BLaER1 treated with 17β-estradiol and CSF1 and Interleukin-3, amounts not matched to agents 10 nM and 100 nM (cell line): ENCODE results near the gene TXNRD2.

Source experiments
- H3K27ac ChIP-seq, 11 experiments: shearing (Covaris generic); formaldehyde crosslinking; 2 replicates each; pipeline ENCODE4 v1.8.1; 2022
- H3K27me3 ChIP-seq, 11 experiments: shearing (Covaris generic); formaldehyde crosslinking; 2 replicates each; pipeline ENCODE4 v1.8.1; 2022
- H3K36me3 ChIP-seq, 11 experiments: shearing (Covaris generic); formaldehyde crosslinking; 2 replicates each; pipeline ENCODE4 v1.8.1; 2022
- H3K4me1 ChIP-seq, 10 experiments: shearing (Covaris generic); formaldehyde crosslinking; 2 replicates each; pipeline ENCODE4 v1.8.1; 2022
- H3K4me2 ChIP-seq, 11 experiments: shearing (Covaris generic); formaldehyde crosslinking; 2 replicates each; pipeline ENCODE4 v1.8.1; 2022
- H3K4me3 ChIP-seq, 10 experiments: shearing (Covaris generic); formaldehyde crosslinking; 2 replicates each; pipeline ENCODE4 v1.8.1; 2022
- H3K9ac ChIP-seq, 11 experiments: shearing (Covaris generic); formaldehyde crosslinking; 2 replicates each; pipeline ENCODE4 v1.8.1; 2022
- H3K9me3 ChIP-seq, 11 experiments: shearing (Covaris generic); formaldehyde crosslinking; replicated peaks in 1 of 11; 2 replicates each; pipeline ENCODE4 v1.8.1; 2022
- H4K20me1 ChIP-seq, 11 experiments: shearing (Covaris generic); formaldehyde crosslinking; 2 replicates each; pipeline ENCODE4 v1.8.1; 2022
- Cebpa-rat ChIP-seq, 11 experiments: shearing (Covaris generic); IDR thresholded peaks; 2 replicates each; pipeline ENCODE4 v1.8.1; 2022

Gene TXNRD2

GRCh38 chr22:19876314-19876940, 65.2 kb downstream of the TXNRD2 start:
- Histone ChIP-seq H3K4me1 (peaks cover 14 to 62% (median 53%) of the 10 kb centered on the region in 10 experiments; a peak in 19 of 20 replicates), H3K9me3 (no peaks in the 10 kb centered on the region), H4K20me1 (peaks cover 0 to 28% (median 0%) of the 10 kb centered on the region in 11 experiments; a peak in 4 of 22 replicates), H3K4me3 (no peak overlapping the region), H3K9ac (peak overlapping the region in 9 of 11 experiments; percentile 0 to 65 (median 48); a peak in 9 of 22 replicates), H3K36me3 (peaks cover 0 to 10% (median 0%) of the 10 kb centered on the region in 11 experiments; a peak in 3 of 22 replicates), H3K4me2 (peak overlapping the region in 8 of 11 experiments; percentile 63 to 80 (median 76); a peak in 15 of 22 replicates), H3K27ac (peak overlapping the region in 5 of 11 experiments; percentile 44 to 67 (median 61); a peak in 7 of 22 replicates), H3K27me3 (no peaks in the 10 kb centered on the region)
- no peak for TF ChIP-seq Cebpa-rat (IDR thresholded peaks at IDR 0.05)

GRCh38 chr22:19875531-19876313, 65.9 kb downstream of the TXNRD2 start:
- Histone ChIP-seq H3K9ac (peak overlapping the region in 8 of 11 experiments; percentile 0 to 65 (median 48); a peak in 13 of 22 replicates), H4K20me1 (peaks cover 0 to 28% (median 0%) of the 10 kb centered on the region in 11 experiments; a peak in 4 of 22 replicates), H3K4me2 (peak overlapping the region in 10 of 11 experiments; percentile 23 to 80 (median 76); a peak in 19 of 22 replicates), H3K4me3 (no peak overlapping the region), H3K27me3 (no peaks in the 10 kb centered on the region), H3K9me3 (no peaks in the 10 kb centered on the region), H3K4me1 (peaks cover 13 to 58% (median 53%) of the 10 kb centered on the region in 10 experiments; a peak in 19 of 20 replicates), H3K27ac (peak overlapping the region in 6 of 11 experiments; percentile 33 to 67 (median 56); a peak in 10 of 22 replicates), H3K36me3 (peaks cover 0 to 10% (median 0%) of the 10 kb centered on the region in 11 experiments; a peak in 3 of 22 replicates)
- TF ChIP-seq Cebpa-rat (IDR thresholded peaks at IDR 0.05) = no peak

GRCh38 chr22:19875061-19875530, 66.5 kb downstream of the TXNRD2 start:
- Histone ChIP-seq H3K4me1 (peaks cover 13 to 58% (median 53%) of the 10 kb centered on the region in 10 experiments; a peak in 19 of 20 replicates), H3K9me3 (no peaks in the 10 kb centered on the region), H3K27me3 (no peaks in the 10 kb centered on the region), H3K27ac (peak overlapping the region in 7 of 11 experiments; percentile 1 to 67 (median 52); a peak in 14 of 22 replicates), H3K4me2 (peak overlapping the region; percentile 23 to 80 (median 76); a peak in 21 of 22 replicates), H3K36me3 (peaks cover 0 to 10% (median 0%) of the 10 kb centered on the region in 11 experiments; a peak in 3 of 22 replicates), H4K20me1 (peaks cover 0 to 28% (median 0%) of the 10 kb centered on the region in 11 experiments; a peak in 4 of 22 replicates), H3K4me3 (no peak overlapping the region; a peak in 1 of 20 replicates), H3K9ac (peak overlapping the region in 9 of 11 experiments; percentile 9 to 65 (median 45); a peak in 13 of 22 replicates)
- no peak for TF ChIP-seq Cebpa-rat (IDR thresholded peaks at IDR 0.05)

GRCh38 chr22:19874307-19875060, 67.1 kb downstream of the TXNRD2 start:
- H3K9me3 ChIP-seq = no peaks in the 10 kb centered on the region
- H3K27ac ChIP-seq = peak overlapping the region in 8 of 11 experiments; percentile 1 to 67 (median 48); a peak in 14 of 22 replicates
- H3K27me3 ChIP-seq = no peaks in the 10 kb centered on the region
- peaks cover 0 to 10% (median 0%) of the 10 kb centered on the region in 11 experiments; a peak in 3 of 22 replicates for H3K36me3 ChIP-seq
- H3K4me1 ChIP-seq = peaks cover 13 to 58% (median 53%) of the 10 kb centered on the region in 10 experiments; a peak in 19 of 20 replicates
- H3K9ac ChIP-seq = peak overlapping the region in 9 of 11 experiments; percentile 9 to 65 (median 45); a peak in 13 of 22 replicates
- H3K4me2 ChIP-seq = peak overlapping the region; percentile 23 to 80 (median 76)
- no peak overlapping the region; a peak in 1 of 20 replicates for H3K4me3 ChIP-seq
- no peak for TF ChIP-seq Cebpa-rat (IDR thresholded peaks at IDR 0.05)
- H4K20me1 ChIP-seq = peaks cover 0 to 28% (median 0%) of the 10 kb centered on the region in 11 experiments; a peak in 4 of 22 replicates

GRCh38 chr22:19873960-19874306, 67.7 kb downstream of the TXNRD2 start:
- H3K27me3 ChIP-seq = no peaks in the 10 kb centered on the region
- H3K36me3 ChIP-seq = peaks cover 0 to 10% (median 0%) of the 10 kb centered on the region in 11 experiments; a peak in 3 of 22 replicates
- no peaks in the 10 kb centered on the region for H3K9me3 ChIP-seq
- H4K20me1 ChIP-seq = peaks cover 0 to 28% (median 0%) of the 10 kb centered on the region in 11 experiments; a peak in 4 of 22 replicates
- peaks cover 13 to 58% (median 53%) of the 10 kb centered on the region in 10 experiments; a peak in 19 of 20 replicates for H3K4me1 ChIP-seq
- no peak overlapping the region for H3K4me3 ChIP-seq
- H3K9ac ChIP-seq = peak overlapping the region in 7 of 11 experiments; percentile 16 to 65 (median 49); a peak in 9 of 22 replicates
- H3K4me2 ChIP-seq = peak overlapping the region in 10 of 11 experiments; percentile 23 to 80 (median 76); a peak in 20 of 22 replicates
- H3K27ac ChIP-seq = peak overlapping the region in 8 of 11 experiments; percentile 23 to 67 (median 48); a peak in 12 of 22 replicates
- no peak for TF ChIP-seq Cebpa-rat (IDR thresholded peaks at IDR 0.05)

GRCh38 chr22:19873138-19873959, 68.3 kb downstream of the TXNRD2 start:
- TF ChIP-seq Cebpa-rat (IDR thresholded peaks at IDR 0.05) = no peak
- peaks cover 0 to 25% (median 0%) of the 10 kb centered on the region in 11 experiments; a peak in 4 of 22 replicates for H4K20me1 ChIP-seq
- peaks cover 0 to 6% (median 0%) of the 10 kb centered on the region in 11 experiments; a peak in 3 of 22 replicates for H3K36me3 ChIP-seq
- peak overlapping the region in 6 of 11 experiments; percentile 16 to 65 (median 50); a peak in 7 of 22 replicates for H3K9ac ChIP-seq
- no peaks in the 10 kb centered on the region for H3K27me3 ChIP-seq
- H3K4me3 ChIP-seq = no peak overlapping the region
- peak overlapping the region in 8 of 11 experiments; percentile 23 to 67 (median 48); a peak in 11 of 22 replicates for H3K27ac ChIP-seq
- H3K9me3 ChIP-seq = no peaks in the 10 kb centered on the region
- peaks cover 13 to 58% (median 53%) of the 10 kb centered on the region in 10 experiments; a peak in 19 of 20 replicates for H3K4me1 ChIP-seq
- H3K4me2 ChIP-seq = peak overlapping the region in 9 of 11 experiments; percentile 63 to 80 (median 76); a peak in 18 of 22 replicates

GRCh38 chr22:19872779-19873137, 68.9 kb downstream of the TXNRD2 start:
- Histone ChIP-seq H3K36me3 (peaks cover 0 to 1% (median 0%) of the 10 kb centered on the region in 11 experiments; a peak in 2 of 22 replicates), H3K27ac (peak overlapping the region in 1 of 11 experiments; percentile 67; a peak in 2 of 22 replicates), H4K20me1 (peaks cover 0 to 20% (median 0%) of the 10 kb centered on the region in 11 experiments; a peak in 4 of 22 replicates), H3K9ac (0 out of 22 replicates have a peak overlapping the region, but pooled peaks of 1 of the 11 experiments have one; percentile 65), H3K4me2 (peak overlapping the region in 8 of 11 experiments; percentile 63 to 80 (median 76); a peak in 13 of 22 replicates), H3K9me3 (no peaks in the 10 kb centered on the region), H3K4me3 (no peak overlapping the region), H3K4me1 (peaks cover 13 to 56% (median 52%) of the 10 kb centered on the region in 10 experiments; a peak in 19 of 20 replicates), H3K27me3 (no peaks in the 10 kb centered on the region)
- TF ChIP-seq Cebpa-rat (IDR thresholded peaks at IDR 0.05) = no peak
